Measurements from ENCODE around the gene FAM135A.

- TF ChIP-seq RAD21 (IDR thresholded peaks at IDR 0.05 in 1 of 2, conservative IDR thresholded peaks at IDR 0.05 in 1 of 2; ENCODE audit: low read depth in 2 of 2, low read length in 2 of 2) (no peak), BRCA1 (IDR thresholded peaks at IDR 0.05; ENCODE audit: low read depth, low read length) (no peak), EZH2 (IDR thresholded peaks at IDR 0.05; ENCODE audit: low read depth, low read length, severe bottlenecking) (no peak), POLR2AphosphoS5 (IDR thresholded peaks at IDR 0.05; ENCODE audit: low read depth, low read length) (no peak), POLR2A (IDR thresholded peaks at IDR 0.05; ENCODE audit: control extremely low read depth in 1 of 2, low read depth in 2 of 2, low read length in 2 of 2) (no peak), KDM1A (IDR thresholded peaks at IDR 0.05; ENCODE audit: borderline replicate concordance, low read length) (no peak), GABPA (IDR thresholded peaks at IDR 0.05; ENCODE audit: borderline replicate concordance, insufficient read depth, low read length) (no peak), EGR1 (IDR thresholded peaks at IDR 0.05; ENCODE audit: borderline replicate concordance, low read depth, low read length) (no peak), CHD1 (IDR thresholded peaks at IDR 0.05; ENCODE audit: low read depth, low read length) (no peak), ZNF274 (IDR thresholded peaks at IDR 0.05; ENCODE audit: borderline replicate concordance, extremely low read depth, low read length) (no peak), EP300 (IDR thresholded peaks at IDR 0.05; ENCODE audit: borderline replicate concordance in 1 of 2, low read depth in 2 of 2, low read length in 2 of 2) (no peak)
- TF ChIP-seq, protein P1, sequence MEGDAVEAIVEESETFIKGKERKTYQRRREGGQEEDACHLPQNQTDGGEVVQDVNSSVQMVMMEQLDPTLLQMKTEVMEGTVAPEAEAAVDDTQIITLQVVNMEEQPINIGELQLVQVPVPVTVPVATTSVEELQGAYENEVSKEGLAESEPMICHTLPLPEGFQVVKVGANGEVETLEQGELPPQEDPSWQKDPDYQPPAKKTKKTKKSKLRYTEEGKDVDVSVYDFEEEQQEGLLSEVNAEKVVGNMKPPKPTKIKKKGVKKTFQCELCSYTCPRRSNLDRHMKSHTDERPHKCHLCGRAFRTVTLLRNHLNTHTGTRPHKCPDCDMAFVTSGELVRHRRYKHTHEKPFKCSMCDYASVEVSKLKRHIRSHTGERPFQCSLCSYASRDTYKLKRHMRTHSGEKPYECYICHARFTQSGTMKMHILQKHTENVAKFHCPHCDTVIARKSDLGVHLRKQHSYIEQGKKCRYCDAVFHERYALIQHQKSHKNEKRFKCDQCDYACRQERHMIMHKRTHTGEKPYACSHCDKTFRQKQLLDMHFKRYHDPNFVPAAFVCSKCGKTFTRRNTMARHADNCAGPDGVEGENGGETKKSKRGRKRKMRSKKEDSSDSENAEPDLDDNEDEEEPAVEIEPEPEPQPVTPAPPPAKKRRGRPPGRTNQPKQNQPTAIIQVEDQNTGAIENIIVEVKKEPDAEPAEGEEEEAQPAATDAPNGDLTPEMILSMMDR (IDR thresholded peaks at IDR 0.05; ENCODE audit: control extremely low read depth in 1 of 3, insufficient read depth in 1 of 3, low read depth in 1 of 3, low read length in 3 of 3) = no peak
Observed at GRCh38 chr6:70599187-70599586, 185.9 kb downstream of the FAM135A start.

All from H1 (cell line).